NCI-H1417 treated with DMSO at 0.1 percent for 48 hours (cell line): Measurements from ENCODE around the gene ASB15.
"Not testable (repeated sequence)": the region's sequence is repeated elsewhere in the genome, so short reads cannot be mapped to it uniquely, and the experiment has no call there.

Source experiments
- DNase-seq: peaks from one replicate; lab custom pipeline; 2025; lab: John Stamatoyannopoulos, UW

ASB15 gene

GRCh38 chr7:123601530-123601929, at the start of gene ASB15:
Gene ASB15 (plus strand): TSS chr7:123601821. CDS start chr7:123614503, 12,682 bp downstream.
- DNase-seq = peak; percentile 26

- DNase-seq = not testable (repeated sequence)
Measured at GRCh38 chr7:123552134-123552533, 49.5 kb upstream of the ASB15 start.

GRCh38 chr7:123552641-123553040, 49.0 kb upstream of the ASB15 start:
- no peak for DNase-seq

- DNase-seq = no peak
Measured at GRCh38 chr7:123553159-123553558, 48.5 kb upstream of the ASB15 start.

- no peak for DNase-seq
Measured at GRCh38 chr7:123555484-123555883, 46.1 kb upstream of the ASB15 start.

GRCh38 chr7:123557016-123557397, 44.6 kb upstream of the ASB15 start:
- no peak for DNase-seq

- peak; percentile 98 for DNase-seq
Measured at GRCh38 chr7:123557398-123558288, 44.0 kb upstream of the ASB15 start, which contains the start of gene NDUFA5. Gene NDUFA5 (minus strand): TSS chr7:123557818. CDS start chr7:123557795, 23 bp downstream.

- no peak for DNase-seq
Measured at GRCh38 chr7:123558289-123558874, 43.2 kb upstream of the ASB15 start.

GRCh38 chr7:123562121-123562520, 39.5 kb upstream of the ASB15 start:
- DNase-seq = no peak

- no peak for DNase-seq
Measured at GRCh38 chr7:123569352-123570010, 32.1 kb upstream of the ASB15 start.

GRCh38 chr7:123570390-123571182, 31.0 kb upstream of the ASB15 start:
- peak; percentile 8 for DNase-seq

GRCh38 chr7:123571187-123571586, 30.4 kb upstream of the ASB15 start:
- DNase-seq = no peak

- DNase-seq = no peak
Measured at GRCh38 chr7:123571684-123572083, 29.9 kb upstream of the ASB15 start.

GRCh38 chr7:123573341-123573740, 28.3 kb upstream of the ASB15 start:
- DNase-seq = no peak

GRCh38 chr7:123573896-123574467, 27.6 kb upstream of the ASB15 start:
- no peak for DNase-seq

- no peak for DNase-seq
Measured at GRCh38 chr7:123579416-123579815, 22.2 kb upstream of the ASB15 start.

- peak; percentile 62 for DNase-seq
Measured at GRCh38 chr7:123580406-123581161, 21.0 kb upstream of the ASB15 start.

- no peak for DNase-seq
Measured at GRCh38 chr7:123581162-123581459, 20.5 kb upstream of the ASB15 start.

GRCh38 chr7:123583821-123584220, 17.8 kb upstream of the ASB15 start:
- no peak for DNase-seq

GRCh38 chr7:123588376-123588775, 13.2 kb upstream of the ASB15 start:
- no peak for DNase-seq

GRCh38 chr7:123594813-123595241, 6.8 kb upstream of the ASB15 start:
- no peak for DNase-seq
